ENCODE data around the gene PRSS33. TPM values are rescaled to one million over a fixed set of nuclear protein-coding genes. Genes with fewer than 3 reads are reported as not detected.
A peak's percentile ranks its signal among the peaks of the same experiment; 100 is the strongest.

Gene PRSS33
- total and polyA plus RNA-seq, 9 donors, result not detected

DNA sequence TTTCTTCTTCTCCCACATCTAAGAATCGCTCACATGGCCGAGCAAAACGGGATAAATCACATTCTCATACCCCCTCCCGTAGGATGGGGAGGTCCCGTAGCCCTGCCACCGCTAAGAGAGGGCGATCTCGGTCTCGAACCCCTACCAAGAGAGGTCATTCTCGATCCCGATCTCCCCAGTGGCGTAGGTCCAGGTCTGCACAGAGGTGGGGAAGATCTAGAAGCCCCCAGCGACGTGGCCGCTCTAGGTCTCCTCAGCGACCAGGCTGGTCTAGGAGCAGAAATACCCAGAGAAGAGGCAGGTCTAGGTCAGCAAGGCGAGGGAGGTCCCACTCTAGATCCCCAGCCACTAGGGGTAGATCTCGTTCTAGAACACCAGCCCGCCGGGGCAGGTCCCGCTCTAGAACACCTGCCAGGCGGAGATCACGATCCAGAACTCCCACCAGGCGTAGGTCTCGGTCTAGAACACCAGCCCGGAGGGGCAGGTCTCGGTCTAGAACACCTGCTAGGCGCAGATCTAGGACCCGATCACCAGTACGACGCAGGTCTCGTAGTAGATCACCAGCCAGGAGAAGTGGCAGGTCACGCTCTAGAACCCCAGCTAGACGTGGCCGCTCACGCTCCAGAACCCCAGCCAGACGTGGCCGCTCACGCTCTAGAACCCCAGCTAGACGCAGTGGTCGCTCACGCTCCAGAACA lies 25.3 kb downstream of the PRSS33 start:
- Histone ChIP-seq H3K4me3 (ENCODE audit: low read length) (no peak overlapping the region), H3K4me1 (ENCODE audit: control insufficient read depth, insufficient read depth, low read length) (peaks cover 3% of the 10 kb centered on the region), H3K9me3 (replicated peaks; ENCODE audit: control insufficient read depth, low read depth, low read length) (peaks cover 9% of the 10 kb centered on the region), H3K27me3 (ENCODE audit: control insufficient read depth, insufficient read depth, low read length) (no peaks in the 10 kb centered on the region), H3K36me3 (ENCODE audit: control insufficient read depth, insufficient read depth, low read length) (peaks cover 95% of the 10 kb centered on the region), H3K27ac (ENCODE audit: low read length) (no peak overlapping the region)
- DNase-seq, result no peak
- 98% methylated on average over 41 of the region's 42 CpGs for WGBS (ENCODE audit: insufficient coverage)

DNA sequence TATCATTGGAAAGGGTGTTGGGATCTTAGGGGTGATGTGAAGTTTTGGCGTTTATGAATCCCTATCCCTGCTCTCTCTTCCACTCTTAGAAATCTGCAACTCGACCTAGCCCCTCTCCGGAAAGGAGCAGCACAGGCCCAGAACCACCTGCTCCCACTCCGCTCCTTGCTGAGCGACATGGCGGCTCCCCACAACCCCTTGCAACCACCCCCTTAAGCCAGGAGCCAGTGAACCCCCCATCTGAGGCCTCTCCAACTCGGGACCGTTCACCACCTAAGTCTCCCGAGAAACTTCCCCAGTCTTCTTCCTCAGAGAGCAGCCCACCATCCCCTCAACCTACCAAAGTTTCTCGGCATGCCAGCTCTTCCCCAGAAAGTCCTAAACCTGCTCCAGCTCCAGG lies 25.9 kb downstream of the PRSS33 start:
- WGBS (ENCODE audit: insufficient coverage), result 97% methylated on average over 9 of the region's 10 CpGs
- DNase-seq, result no peak
- peaks cover 95% of the 10 kb centered on the region for H3K36me3 ChIP-seq (ENCODE audit: control insufficient read depth, insufficient read depth, low read length)
- no peak overlapping the region for H3K4me3 ChIP-seq (ENCODE audit: low read length)
- H3K4me1 ChIP-seq (ENCODE audit: control insufficient read depth, insufficient read depth, low read length), result peaks cover 2% of the 10 kb centered on the region
- no peaks in the 10 kb centered on the region for H3K27me3 ChIP-seq (ENCODE audit: control insufficient read depth, insufficient read depth, low read length)
- H3K27ac ChIP-seq (ENCODE audit: low read length), result no peak overlapping the region
- H3K9me3 ChIP-seq (replicated peaks; ENCODE audit: control insufficient read depth, low read depth, low read length), result peaks cover 9% of the 10 kb centered on the region

DNA sequence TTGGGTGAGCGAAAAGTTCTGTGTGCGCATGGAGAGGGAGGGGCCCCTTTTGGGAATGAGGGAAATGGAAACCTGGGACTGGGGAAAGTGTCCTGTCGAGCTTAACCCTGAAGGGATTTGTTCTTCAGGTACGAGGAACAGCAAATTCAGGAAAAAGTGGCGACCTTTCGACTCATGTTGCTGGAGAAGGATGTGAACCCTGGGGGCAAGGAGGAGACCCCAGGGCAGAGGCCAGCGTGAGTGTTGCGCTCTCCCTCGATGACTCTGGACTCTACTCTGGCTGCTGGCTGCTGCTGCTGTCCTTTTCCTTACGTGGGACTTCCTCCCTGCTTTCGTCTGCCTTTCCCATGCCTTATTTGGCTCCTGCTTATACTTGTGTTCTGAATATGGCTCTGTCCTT lies 30.0 kb downstream of the PRSS33 start:
- H3K4me1 ChIP-seq (ENCODE audit: control insufficient read depth, insufficient read depth, low read length), result peaks cover 21% of the 10 kb centered on the region
- 71% methylated on average over 9 of the region's 11 CpGs for WGBS (ENCODE audit: insufficient coverage)
- no peak overlapping the region for H3K27ac ChIP-seq (ENCODE audit: low read length)
- no peak overlapping the region for H3K4me3 ChIP-seq (ENCODE audit: low read length)
- DNase-seq, result no peak
- no peaks in the 10 kb centered on the region for H3K27me3 ChIP-seq (ENCODE audit: control insufficient read depth, insufficient read depth, low read length)
- peaks cover 61% of the 10 kb centered on the region for H3K36me3 ChIP-seq (ENCODE audit: control insufficient read depth, insufficient read depth, low read length)
- H3K9me3 ChIP-seq (replicated peaks; ENCODE audit: control insufficient read depth, low read depth, low read length), result peaks cover 2% of the 10 kb centered on the region

DNA sequence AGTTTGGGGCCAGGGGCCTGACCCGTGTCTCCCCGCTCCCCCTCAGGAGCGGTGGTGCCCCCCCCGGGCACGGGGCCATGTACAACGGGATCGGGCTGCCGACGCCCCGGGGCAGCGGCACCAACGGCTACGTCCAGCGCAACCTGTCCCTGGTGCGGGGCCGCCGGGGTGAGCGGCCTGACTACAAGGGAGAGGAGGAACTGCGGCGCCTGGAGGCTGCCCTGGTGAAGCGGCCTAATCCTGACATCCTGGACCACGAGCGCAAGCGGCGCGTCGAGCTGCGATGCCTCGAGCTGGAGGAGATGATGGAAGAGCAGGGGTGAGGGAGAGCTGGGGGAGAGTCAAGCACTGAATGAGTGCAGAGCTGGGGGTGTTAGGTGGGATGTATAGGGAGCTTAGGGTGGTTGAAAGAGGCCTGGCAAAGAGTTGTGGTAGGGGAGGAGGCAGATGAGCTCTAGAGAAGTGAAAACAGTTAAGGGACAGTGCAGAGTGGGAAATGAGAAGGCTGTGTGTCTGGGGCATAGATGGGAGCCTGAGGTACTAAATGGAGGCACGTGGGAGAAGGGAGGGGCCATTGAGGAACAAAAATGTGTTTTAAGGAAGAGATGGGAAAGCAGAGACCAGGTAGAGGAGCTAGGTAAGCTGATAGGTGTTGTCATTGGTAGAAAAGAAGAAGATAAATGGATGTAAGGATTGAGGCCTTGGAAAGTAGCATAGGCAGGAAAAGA lies 30.9 kb downstream of the PRSS33 start:
- no peak for DNase-seq
- no peaks in the 10 kb centered on the region for H3K27me3 ChIP-seq (ENCODE audit: control insufficient read depth, insufficient read depth, low read length)
- H3K9me3 ChIP-seq (replicated peaks; ENCODE audit: control insufficient read depth, low read depth, low read length), result no peaks in the 10 kb centered on the region
- peaks cover 52% of the 10 kb centered on the region for H3K36me3 ChIP-seq (ENCODE audit: control insufficient read depth, insufficient read depth, low read length)
- H3K27ac ChIP-seq (ENCODE audit: low read length), result no peak overlapping the region
- H3K4me3 ChIP-seq (ENCODE audit: low read length), result no peak overlapping the region
- WGBS (ENCODE audit: insufficient coverage), result 81% methylated on average over 30 of the region's 30 CpGs
- peaks cover 28% of the 10 kb centered on the region for H3K4me1 ChIP-seq (ENCODE audit: control insufficient read depth, insufficient read depth, low read length)

DNA sequence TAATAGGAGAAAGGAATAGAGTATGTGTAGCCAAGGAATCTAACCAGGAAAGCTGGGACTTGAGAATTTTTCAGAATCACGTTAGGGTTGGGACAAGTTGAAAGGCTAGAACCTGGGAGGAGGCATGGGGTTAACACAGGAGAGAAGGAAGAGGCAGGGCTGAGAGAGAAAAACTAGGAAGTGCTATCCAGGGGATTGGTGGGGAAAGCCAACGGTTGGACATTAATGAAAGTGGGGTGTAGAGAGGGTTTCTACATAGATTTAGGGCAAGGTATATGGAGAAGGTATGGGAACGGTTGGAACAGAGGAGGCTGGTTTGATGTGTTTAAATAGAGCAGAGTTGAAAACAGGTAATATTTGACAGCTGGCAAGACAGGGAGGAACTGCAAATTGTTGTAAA lies 32.2 kb downstream of the PRSS33 start:
- no peaks in the 10 kb centered on the region for H3K27me3 ChIP-seq (ENCODE audit: control insufficient read depth, insufficient read depth, low read length)
- H3K36me3 ChIP-seq (ENCODE audit: control insufficient read depth, insufficient read depth, low read length), result peaks cover 44% of the 10 kb centered on the region
- no peak overlapping the region for H3K27ac ChIP-seq (ENCODE audit: low read length)
- WGBS (ENCODE audit: insufficient coverage), result 19% methylated on average over 3 of the region's 3 CpGs
- H3K4me3 ChIP-seq (ENCODE audit: low read length), result no peak overlapping the region
- no peaks in the 10 kb centered on the region for H3K9me3 ChIP-seq (replicated peaks; ENCODE audit: control insufficient read depth, low read depth, low read length)
- H3K4me1 ChIP-seq (ENCODE audit: control insufficient read depth, insufficient read depth, low read length), result peaks cover 31% of the 10 kb centered on the region
- DNase-seq, result no peak

DNA sequence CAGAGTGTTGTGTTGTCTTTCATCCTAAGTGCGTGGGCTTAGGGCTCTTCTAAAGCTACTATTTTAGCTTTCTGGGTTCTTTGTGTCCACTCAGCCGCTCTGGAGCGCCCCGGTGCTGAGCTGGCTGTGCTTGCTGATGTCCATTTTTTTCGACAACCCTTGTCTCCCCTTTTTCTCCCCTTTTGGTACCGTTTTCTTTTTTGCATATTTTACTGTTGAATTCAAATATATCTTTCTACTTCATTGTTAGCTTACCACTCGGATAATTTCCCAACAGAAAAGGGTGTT lies 33.7 kb downstream of the PRSS33 start:
- DNase-seq, result no peak
- Histone ChIP-seq H3K27me3 (ENCODE audit: control insufficient read depth, insufficient read depth, low read length) (no peaks in the 10 kb centered on the region), H3K9me3 (replicated peaks; ENCODE audit: control insufficient read depth, low read depth, low read length) (no peaks in the 10 kb centered on the region), H3K27ac (ENCODE audit: low read length) (peak overlapping the region; percentile 100), H3K4me1 (ENCODE audit: control insufficient read depth, insufficient read depth, low read length) (peaks cover 31% of the 10 kb centered on the region), H3K36me3 (ENCODE audit: control insufficient read depth, insufficient read depth, low read length) (peaks cover 29% of the 10 kb centered on the region), H3K4me3 (ENCODE audit: low read length) (peak overlapping the region; percentile 96)
- WGBS (ENCODE audit: insufficient coverage), result 0% methylated on average over 1 of the region's 7 CpGs

DNA sequence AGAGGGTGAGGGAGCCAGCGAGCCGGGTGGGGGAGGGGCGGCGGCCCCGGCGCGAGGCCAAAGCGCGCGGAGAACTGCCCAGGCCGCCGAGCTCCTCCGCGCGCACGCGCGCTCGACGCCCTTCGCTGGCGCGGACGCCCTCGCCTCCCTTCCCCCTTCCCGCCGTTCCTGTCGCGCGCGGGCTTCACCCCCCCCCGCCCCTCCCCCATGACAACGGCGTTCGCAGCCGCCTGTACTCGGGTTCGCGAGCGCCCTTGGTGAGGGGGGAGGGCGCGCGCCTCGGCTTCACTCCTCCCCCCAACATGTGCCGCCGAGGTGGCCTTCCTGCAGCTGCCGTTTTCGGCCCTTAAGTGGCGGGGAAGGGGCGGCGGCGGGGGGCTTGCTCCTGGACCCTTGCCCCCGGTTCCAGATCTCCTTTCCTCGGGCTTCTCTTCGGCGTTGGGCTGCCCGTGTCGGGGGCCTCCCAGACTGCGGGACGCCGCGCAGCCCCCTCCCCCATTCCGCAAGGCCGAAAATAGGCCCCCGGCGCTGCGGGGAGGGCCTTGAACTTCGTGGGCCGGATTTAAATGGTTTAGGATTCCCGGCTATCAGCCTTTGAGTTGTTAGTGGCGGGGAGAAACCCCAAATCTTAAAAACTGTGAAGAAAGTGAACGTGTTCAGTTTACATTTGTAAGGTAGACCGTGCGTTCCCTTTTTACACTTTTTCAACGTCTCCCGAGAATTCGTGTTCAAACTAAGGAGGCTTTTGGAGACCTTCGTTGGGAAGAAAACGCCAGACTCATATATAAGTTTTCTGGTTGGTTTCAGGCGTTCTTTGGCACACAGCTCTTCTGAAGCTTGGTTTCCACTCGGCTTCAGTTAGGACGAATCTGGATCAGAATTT lies 34.3 kb downstream of the PRSS33 start:
- peak; percentile 93 for DNase-seq
- Histone ChIP-seq H3K4me3 (ENCODE audit: low read length) (peak overlapping the region; percentile 96), H3K27ac (ENCODE audit: low read length) (peak overlapping the region; percentile 100), H3K9me3 (replicated peaks; ENCODE audit: control insufficient read depth, low read depth, low read length) (no peaks in the 10 kb centered on the region), H3K27me3 (ENCODE audit: control insufficient read depth, insufficient read depth, low read length) (no peaks in the 10 kb centered on the region), H3K36me3 (ENCODE audit: control insufficient read depth, insufficient read depth, low read length) (peaks cover 23% of the 10 kb centered on the region), H3K4me1 (ENCODE audit: control insufficient read depth, insufficient read depth, low read length) (peaks cover 31% of the 10 kb centered on the region)
- WGBS (ENCODE audit: insufficient coverage), result 0% methylated on average over 26 of the region's 82 CpGs

DNA sequence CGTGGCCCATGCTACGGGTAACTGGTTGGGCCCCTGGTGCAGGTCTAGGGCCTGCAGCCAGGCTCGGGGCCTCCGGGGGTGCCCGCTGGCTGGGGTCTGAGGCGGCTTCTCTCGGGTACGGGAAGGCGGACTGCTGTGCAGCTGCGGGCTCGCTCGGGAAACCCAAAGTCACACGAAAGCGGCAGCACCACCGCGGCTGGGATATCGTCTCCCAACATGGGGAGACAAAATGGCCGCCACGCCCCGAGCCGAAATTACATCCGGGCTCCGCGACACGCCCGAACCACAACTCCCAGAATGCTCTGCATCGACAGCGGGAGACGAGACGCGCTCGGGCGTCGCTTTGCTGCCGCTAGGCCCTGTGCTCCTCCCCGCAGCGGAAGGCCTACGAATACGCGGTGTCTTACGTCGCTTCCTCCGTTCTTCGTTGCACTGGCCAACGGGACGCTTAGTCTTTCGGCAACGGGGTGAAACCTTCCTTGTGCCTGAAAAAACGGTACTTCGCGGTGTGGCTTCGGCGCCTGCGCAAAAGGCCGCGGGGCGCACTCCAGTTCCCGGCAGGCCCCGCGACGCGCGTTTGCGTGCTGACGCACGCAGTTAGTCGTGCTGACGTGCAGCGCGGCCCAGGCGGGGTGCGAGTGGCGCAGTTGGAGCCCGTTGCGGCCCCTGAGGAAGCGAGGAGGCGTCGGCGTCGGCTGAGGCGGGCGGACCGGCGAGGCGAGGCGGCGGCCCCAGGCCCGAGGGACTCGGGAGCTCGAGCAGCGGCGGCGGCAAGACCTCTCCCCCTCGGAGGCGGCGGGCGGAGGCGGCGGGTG lies 35.1 kb downstream of the PRSS33 start, which contains the start of gene SRRM2:
TSS of gene SRRM2 (plus strand) at position 604 of the 815 bp plus-strand sequence. CDS start 3,727 bp downstream, outside the sequence.
- H3K36me3 ChIP-seq (ENCODE audit: control insufficient read depth, insufficient read depth, low read length), result peaks cover 14% of the 10 kb centered on the region
- peak; percentile 99 for DNase-seq
- peak within 1 kb of the TSS; percentile 100 for H3K27ac ChIP-seq (ENCODE audit: low read length)
- H3K9me3 ChIP-seq (replicated peaks; ENCODE audit: control insufficient read depth, low read depth, low read length), result no peaks in the 10 kb centered on the region
- H3K4me3 ChIP-seq (ENCODE audit: low read length), result peak within 1 kb of the TSS; percentile 96
- H3K4me1 ChIP-seq (ENCODE audit: control insufficient read depth, insufficient read depth, low read length), result peaks cover 31% of the 10 kb centered on the region
- WGBS (ENCODE audit: insufficient coverage), result under 1% methylated on average over 93 of the region's 99 CpGs
- no peaks in the 10 kb centered on the region for H3K27me3 ChIP-seq (ENCODE audit: control insufficient read depth, insufficient read depth, low read length)

DNA sequence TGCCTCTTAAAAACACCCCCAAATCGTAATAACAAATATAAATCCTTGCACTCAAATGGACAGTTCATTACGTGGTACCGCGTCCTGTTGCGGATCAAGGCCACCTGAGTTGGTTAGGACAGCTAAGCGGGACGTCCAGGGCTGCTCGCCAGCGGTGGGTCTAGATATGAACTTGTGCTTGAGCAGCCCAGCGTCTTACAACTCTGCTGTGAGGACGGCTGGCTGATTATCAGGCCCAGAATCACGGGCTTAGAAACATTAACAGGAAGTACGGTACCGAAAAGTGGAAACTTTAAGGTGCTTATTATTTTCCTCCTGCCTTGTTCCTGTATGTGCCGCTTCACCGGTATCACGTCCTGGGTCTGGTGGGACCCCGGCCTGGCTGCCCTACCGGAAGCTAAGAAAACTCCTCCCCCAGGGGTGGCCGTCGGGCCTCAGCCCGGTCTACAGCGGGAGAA lies 35.8 kb downstream of the PRSS33 start:
- no peak for DNase-seq
- Histone ChIP-seq H3K36me3 (ENCODE audit: control insufficient read depth, insufficient read depth, low read length) (peaks cover 9% of the 10 kb centered on the region), H3K4me1 (ENCODE audit: control insufficient read depth, insufficient read depth, low read length) (peaks cover 30% of the 10 kb centered on the region), H3K27ac (ENCODE audit: low read length) (peak overlapping the region; percentile 100), H3K4me3 (ENCODE audit: low read length) (peak overlapping the region; percentile 96), H3K27me3 (ENCODE audit: control insufficient read depth, insufficient read depth, low read length) (no peaks in the 10 kb centered on the region), H3K9me3 (replicated peaks; ENCODE audit: control insufficient read depth, low read depth, low read length) (no peaks in the 10 kb centered on the region)
- 37% methylated on average over 23 of the region's 23 CpGs for WGBS (ENCODE audit: insufficient coverage)

Data from muscle of leg (tissue), 11 donors.